Peyer's patch (tissue), 4 donors: ENCODE data around the gene MLXIP.

Experiments used
- CTCF ChIP-seq, 6 experiments: fragments of 450-650 bp in 4 of 6; fragments of 200-600 bp in 2 of 6; sonication (generic) in 1 of 6; IDR thresholded peaks; one replicate each; pipeline ENCODE4 v1.5.1; 2017 to 2019; ENCODE audit warnings: antibody characterized with exemption in 6 of 6, mild to moderate bottlenecking in 3 of 6, moderate library complexity in 1 of 6
- POLR2A ChIP-seq, 2 donors: fragments of 450-650 bp; IDR thresholded peaks; one replicate each; pipeline ENCODE4 v1.5.1; 2017; ENCODE audit warnings: antibody characterized with exemption in 2 of 2, mild to moderate bottlenecking in 2 of 2, moderate library complexity in 2 of 2

DNA sequence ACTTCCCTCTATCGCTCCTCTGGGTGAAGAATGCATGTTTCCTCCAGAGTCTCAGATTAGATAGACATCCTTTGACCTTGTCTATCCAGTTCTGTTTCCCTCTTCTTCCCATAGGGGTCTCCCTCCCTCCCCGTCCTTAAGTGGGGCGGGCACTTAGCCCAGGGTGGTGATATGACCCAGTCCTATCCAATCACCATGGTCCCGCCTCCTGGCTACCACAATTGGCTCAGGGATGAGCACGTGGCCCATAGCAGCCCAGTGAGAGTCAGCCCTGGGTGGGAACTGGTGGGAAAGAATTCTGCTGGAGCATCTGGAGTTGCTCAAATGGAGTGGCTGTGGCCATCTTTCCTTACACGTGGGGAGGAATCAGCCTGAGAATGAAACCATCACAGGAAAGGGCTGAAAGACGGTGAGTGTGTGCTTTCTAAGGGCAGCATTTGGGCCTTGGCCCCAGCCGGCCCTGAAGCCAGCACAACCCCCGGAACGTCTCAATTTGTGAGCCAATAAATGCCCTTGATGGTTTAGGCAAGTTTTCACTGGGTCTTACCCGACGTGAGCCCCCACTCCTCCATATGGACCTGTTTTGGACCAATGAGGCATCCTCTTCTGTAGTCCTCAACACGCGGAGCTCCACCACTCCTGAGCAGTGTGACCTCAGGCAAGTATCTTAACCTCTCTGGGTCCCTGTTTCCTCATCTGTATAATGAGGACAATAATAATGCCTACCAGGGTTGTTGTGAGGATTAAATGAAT is 14.4 kb upstream of the MLXIP start:
- peak in 5 of 6 experiments; percentile 15 to 43 (median 36) for TF ChIP-seq CTCF (IDR thresholded peaks at IDR 0.05)
- TF ChIP-seq POLR2A (IDR thresholded peaks at IDR 0.05), result no peak
